NCI-H1694 treated with DMSO at 0.1 percent for 48 hours (cell line): ENCODE data around the gene USP46.

Experiments used
- DNase-seq: peaks from one replicate; lab custom pipeline; 2025; lab: John Stamatoyannopoulos, UW

The USP46 gene

GRCh38 chr4:52659001-52659721, at the start of gene USP46:
TSS of gene USP46 (minus strand) at chr4:52659301. CDS start at chr4:52659150, 151 bp downstream.
- DNase-seq, result peak; percentile 29

- peak; percentile 37 for DNase-seq
Observed at GRCh38 chr4:52704661-52705060, 45.6 kb upstream of the USP46 start.

GRCh38 chr4:52704133-52704532, 45.0 kb upstream of the USP46 start:
- peak; percentile 53 for DNase-seq

GRCh38 chr4:52701207-52701606, 42.1 kb upstream of the USP46 start:
- no peak for DNase-seq

- DNase-seq, result peak; percentile 34
Observed at GRCh38 chr4:52694936-52695335, 35.8 kb upstream of the USP46 start.

- no peak for DNase-seq
Observed at GRCh38 chr4:52693492-52693891, 34.4 kb upstream of the USP46 start.

GRCh38 chr4:52689096-52689495, 30.0 kb upstream of the USP46 start:
- DNase-seq, result no peak

GRCh38 chr4:52687696-52688095, 28.6 kb upstream of the USP46 start:
- DNase-seq, result no peak

- no peak for DNase-seq
Observed at GRCh38 chr4:52685316-52685715, 26.2 kb upstream of the USP46 start.

- no peak for DNase-seq
Observed at GRCh38 chr4:52684896-52685295, 25.8 kb upstream of the USP46 start.

- DNase-seq, result no peak
Observed at GRCh38 chr4:52680381-52680780, 21.3 kb upstream of the USP46 start.

GRCh38 chr4:52676536-52676935, 17.4 kb upstream of the USP46 start:
- no peak for DNase-seq

- peak; percentile 32 for DNase-seq
Observed at GRCh38 chr4:52675111-52675510, 16.0 kb upstream of the USP46 start.

GRCh38 chr4:52670739-52671138, 11.6 kb upstream of the USP46 start:
- no peak for DNase-seq

- DNase-seq, result no peak
Observed at GRCh38 chr4:52670121-52670520, 11.0 kb upstream of the USP46 start.

- DNase-seq, result no peak
Observed at GRCh38 chr4:52665592-52665991, 6.5 kb upstream of the USP46 start.

GRCh38 chr4:52664479-52664878, 5.4 kb upstream of the USP46 start:
- DNase-seq, result no peak

GRCh38 chr4:52661966-52662690, 3.0 kb upstream of the USP46 start:
- no peak for DNase-seq

GRCh38 chr4:52660643-52661042, 1.5 kb upstream of the USP46 start:
- DNase-seq, result no peak

GRCh38 chr4:52659722-52660261, 691 bp upstream of the USP46 start:
- DNase-seq, result no peak

- DNase-seq, result no peak
Observed at GRCh38 chr4:52658641-52659000, 480 bp downstream of the USP46 start.

GRCh38 chr4:52657618-52658501, 1.2 kb downstream of the USP46 start:
- no peak for DNase-seq

- DNase-seq, result no peak
Observed at GRCh38 chr4:52657292-52657617, 1.8 kb downstream of the USP46 start.
